GM04504 (cell line): ENCODE measurements around the gene MAP7.

ENCODE experiments used
- DNase-seq: peaks from one replicate; pipeline ENCODE4 v3.0.0-alpha.2; 2012; ENCODE audit warnings: low read depth

Gene MAP7

DNA sequence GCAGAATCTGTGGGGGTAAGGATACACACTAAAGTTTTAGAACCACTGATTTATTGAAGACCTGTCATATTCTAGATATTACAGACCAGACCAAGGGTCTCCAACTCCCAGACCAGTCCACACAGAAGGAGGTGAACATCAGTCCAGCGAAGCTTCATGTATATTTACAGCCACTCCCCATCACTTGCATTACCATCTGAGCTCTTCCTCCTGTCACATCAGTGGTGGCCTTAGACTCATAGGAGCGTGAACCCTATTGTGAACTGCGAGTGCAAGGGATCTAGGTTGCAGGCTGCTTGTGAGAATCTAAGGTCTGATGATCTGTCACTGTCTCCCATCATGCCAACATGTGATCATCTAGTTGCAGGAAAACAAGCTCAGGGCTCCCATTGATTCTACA is 255.6 kb downstream of the MAP7 start:
- DNase-seq, result no peak
